GM18858 (cell line): ENCODE data around the gene ALKBH7.
"Not testable (repeated sequence)": the region's sequence is repeated elsewhere in the genome, so short reads cannot be mapped to it uniquely, and the experiment has no call there.

Experiments
- ATAC-seq: cut with Tn5 transposase; IDR thresholded peaks from one replicate; pipeline ENCODE4 v1.9.1; 2021; ENCODE audit not compliant: unreplicated experiment

ALKBH7 gene

GRCh38 chr19:6372594-6373095 lies at the start of gene ALKBH7:
Gene ALKBH7, plus strand, starts transcription at chr19:6372794. Its CDS starts 27 bp downstream, at chr19:6372821.
- ATAC-seq, result peak; percentile 69

DNA sequence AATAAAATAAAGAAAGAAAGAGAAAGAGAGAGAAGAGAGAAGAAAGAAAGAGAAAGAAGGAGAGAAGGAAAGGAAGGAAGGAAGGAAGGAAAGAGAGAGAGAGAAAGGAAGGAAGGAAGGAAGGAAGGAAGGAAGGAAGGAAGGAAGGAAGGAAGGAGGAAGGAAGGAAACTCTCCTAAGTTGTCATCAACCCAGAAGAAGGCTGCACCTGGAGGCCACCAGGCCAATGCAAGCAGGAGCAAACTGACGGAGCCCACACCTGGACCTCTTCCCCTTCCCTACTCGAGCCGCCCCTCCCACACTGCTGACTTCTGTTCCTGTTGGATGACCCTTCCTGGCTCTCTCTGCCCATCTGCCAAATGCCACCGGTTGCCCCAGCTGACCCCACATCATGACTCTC lies 47.8 kb upstream of the ALKBH7 start:
- no peak for ATAC-seq

DNA sequence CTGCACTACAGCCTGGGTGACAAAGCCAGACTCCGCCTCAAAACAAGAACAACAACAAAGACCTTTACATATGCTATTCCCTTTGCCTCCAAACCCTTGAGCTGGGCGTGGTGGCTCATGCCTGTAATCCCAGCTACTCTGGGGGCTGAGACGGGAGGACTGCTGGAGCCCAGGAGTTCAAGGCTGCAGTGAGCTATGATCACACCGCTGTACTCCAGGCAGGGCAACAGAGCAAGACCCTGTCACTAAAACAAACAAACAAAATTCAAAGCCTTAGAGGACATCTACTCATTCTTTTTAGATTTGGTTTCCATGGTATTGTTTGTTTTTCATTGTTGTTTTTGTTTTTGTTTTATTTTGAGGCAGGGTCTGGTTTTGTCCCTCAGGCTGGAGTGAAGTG lies 47.0 kb upstream of the ALKBH7 start:
- ATAC-seq, result no peak

DNA sequence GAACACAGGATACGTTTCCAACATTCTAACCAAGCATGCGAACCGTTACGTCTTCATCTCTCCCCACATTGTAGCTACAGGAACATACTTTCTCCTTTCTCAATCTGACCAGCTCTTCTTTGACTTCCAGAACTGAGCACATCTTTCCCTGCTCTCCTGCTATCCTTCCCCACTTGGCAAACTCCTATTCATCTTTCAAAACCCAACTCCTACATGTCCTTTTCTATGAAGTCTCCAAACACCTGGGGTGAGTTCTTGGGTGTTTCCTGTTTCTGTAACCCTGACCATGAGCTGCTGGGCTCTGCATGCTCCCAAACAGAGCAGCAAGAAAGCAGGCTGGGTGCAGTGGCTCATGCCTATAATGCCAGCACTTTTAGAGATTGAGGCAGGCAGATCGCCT lies 45.8 kb upstream of the ALKBH7 start:
- ATAC-seq, result no peak

GRCh38 chr19:6333439-6333838 lies 39.2 kb upstream of the ALKBH7 start, which contains the start of gene ACER1:
Gene ACER1, minus strand, starts transcription at chr19:6333612. Its CDS starts 61 bp downstream, at chr19:6333551.
- ATAC-seq, result no peak

GRCh38 chr19:6334490-6335285 lies 37.9 kb upstream of the ALKBH7 start:
- no peak for ATAC-seq

DNA sequence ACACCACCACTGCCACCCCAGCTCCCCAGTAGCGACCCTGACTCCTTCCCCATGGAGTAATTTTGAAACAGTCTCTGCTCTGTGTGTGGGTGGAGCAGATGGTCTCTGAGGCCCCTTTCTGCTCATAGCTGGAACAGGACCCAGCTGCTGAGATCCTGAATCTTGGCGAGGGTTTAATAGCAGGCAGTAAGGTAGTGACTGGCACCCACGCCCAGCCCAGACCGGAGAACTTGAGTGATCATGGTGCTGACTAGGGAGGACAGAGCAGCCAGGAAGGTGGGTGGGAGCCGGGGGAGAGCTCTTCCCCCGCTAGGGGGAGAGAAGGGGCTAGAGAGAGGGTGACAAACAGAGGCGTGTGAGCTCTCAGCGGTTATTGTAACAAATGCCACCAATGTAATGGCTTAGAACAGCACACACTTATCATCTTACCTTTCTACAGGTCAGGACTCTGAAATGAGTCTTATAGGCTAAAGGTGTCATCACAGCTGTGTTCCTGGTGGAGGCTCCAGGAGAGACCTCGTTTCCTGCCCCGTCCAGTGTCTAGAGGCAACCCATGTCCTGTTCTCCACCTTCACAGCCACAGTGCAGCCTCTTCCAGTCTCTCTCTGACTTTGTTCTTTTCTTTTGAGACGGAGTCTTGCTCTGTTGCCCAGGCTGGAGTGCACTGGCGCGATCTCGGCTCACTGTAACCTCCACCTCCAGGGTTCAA lies 31.9 kb upstream of the ALKBH7 start:
- ATAC-seq, result no peak

- ATAC-seq, result no peak
These were observed 29.1 kb upstream of the ALKBH7 start for GRCh38 chr19:6343462-6343861.

DNA sequence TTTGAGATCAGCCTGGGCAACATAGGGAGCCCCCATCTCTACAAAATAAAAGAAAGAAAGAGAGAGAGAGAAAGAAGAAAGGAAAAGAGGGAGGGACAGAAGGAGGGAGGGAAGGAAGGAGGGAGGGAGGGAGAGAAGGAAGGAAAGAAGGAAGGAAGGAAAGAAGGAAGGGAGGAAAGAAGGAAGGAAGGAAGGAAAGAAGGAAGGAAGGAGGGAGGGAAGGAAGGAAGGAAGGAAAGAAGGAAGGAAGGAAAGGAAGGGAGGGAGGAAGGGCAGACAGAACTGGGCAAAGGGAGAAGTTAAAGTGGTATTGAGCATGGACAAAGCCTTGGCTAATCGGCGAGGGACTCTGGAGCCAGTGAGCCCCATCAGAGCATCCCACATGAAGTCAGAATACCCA lies 23.3 kb upstream of the ALKBH7 start:
- not testable (repeated sequence) for ATAC-seq

GRCh38 chr19:6350688-6351087 lies 21.9 kb upstream of the ALKBH7 start:
- no peak for ATAC-seq

DNA sequence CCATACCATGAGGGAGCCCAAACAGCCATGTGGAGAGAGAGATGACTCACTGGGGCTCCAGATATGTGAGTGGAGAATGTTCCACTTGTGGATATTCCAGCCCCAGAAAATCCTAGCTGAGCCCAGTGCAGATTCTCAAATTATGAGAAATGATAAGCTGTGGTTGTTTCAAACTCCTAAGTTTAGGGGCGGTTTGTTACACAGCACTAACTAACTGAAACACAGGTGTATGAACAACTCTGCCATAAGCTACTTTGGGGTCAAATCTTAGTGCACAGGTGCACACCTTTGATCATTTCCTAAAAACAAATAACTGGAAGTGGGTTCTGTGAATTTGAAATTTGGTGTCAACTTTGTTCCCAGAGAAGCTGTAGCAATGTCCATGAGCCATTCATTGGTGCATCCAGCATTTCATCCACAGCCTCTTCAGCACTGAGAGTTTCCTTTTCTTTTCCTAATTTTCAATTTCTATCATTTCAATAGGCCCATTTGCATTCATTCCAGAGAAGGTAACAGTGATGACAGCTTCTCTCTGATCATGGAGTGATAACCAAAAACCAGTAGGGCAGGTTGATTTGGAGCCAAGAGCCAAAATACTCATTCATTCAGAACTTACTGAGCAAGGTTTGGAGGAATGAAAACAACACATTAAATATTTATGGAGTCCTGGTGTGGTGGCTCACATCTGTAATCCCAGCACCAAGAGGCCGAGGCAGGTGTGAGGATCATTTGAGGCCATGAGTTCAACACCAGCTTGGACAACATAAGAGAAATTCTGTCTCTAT lies 20.0 kb upstream of the ALKBH7 start:
- ATAC-seq, result no peak

DNA sequence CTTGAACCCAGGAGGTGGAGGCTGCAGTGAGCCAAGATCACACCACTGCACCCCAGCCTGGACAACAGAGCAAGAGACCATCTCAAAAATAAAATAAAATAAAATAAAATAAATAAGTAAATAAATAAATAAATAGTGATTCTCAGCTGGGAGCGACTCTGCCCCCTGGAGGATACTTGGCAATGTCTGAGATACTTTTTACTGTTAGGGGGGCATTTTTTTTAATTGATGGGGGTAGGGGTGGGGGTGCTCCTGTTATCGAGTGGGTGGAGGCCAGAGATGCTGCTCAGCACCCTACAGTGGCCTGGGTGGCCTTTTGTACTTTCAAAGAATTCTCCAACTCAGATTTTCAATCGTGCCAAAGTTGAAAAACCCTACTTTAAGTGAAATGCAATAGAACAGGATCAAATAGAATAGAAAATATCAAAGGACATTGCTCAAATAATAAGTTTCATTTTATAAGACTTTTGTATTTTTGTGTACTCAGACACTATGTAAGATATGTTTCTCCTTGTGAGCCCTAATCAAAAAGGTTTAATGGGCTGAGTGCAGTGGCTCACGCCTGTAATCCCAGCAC lies 18.4 kb upstream of the ALKBH7 start:
- no peak for ATAC-seq

DNA sequence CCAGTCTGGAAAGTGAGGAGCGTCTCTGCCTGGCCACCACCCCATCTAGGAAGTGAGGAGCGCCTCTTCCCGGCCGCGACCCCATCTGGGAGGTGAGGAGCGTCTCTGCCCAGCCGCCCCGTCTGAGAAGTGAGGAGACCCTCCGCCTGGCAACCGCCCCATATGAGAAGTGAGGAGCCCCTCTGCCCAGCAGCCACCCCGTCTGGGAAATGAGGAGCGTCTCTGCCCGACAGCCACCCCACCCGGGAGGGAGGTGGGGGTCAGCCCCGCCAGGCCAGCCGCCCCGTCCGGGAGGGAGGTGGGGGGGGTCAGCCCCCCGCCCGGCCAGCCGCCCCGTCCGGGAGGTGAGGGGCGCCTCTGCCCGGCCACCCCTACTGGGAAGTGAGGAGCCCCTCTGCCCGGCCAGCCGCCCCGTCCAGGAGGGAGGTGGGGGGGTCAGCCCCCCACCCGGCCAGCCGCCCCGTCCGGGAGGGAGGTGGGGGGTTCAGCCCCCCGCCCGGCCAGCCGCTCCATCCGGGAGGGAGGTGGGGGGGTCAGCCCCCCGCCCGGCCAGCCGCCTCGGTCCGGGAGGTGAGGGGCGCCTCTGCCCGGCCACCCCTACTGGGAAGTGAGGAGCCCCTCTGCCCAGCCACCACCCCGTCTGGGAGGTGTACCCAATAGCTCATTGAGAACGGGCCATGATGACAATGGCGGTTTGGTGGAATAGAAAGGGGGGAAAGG lies 17.1 kb upstream of the ALKBH7 start:
- not testable (repeated sequence) for ATAC-seq

DNA sequence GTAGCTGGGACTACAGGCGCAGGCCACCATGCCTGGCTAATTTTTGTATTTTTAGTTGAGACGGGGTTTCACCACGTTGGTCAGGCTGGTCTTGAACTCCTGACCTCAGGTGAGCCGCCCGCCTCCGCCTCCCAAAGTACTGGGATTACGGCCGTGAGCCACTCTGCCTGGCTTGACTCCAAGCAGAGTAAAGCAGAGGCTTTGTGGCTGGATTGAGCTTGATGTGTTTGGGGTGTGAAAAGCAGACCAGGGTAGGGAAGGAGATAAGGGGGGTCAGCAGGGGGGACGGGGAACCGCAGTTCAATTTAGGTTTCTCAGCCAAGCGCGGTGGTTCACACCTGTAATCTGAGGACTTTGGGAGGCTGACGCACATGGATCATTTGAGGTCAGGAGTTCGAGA lies 15.4 kb upstream of the ALKBH7 start:
- no peak for ATAC-seq

- ATAC-seq, result no peak
These were observed 14.6 kb upstream of the ALKBH7 start for GRCh38 chr19:6358003-6358402.

- no peak for ATAC-seq
These were observed 12.8 kb upstream of the ALKBH7 start for GRCh38 chr19:6359568-6360341.

DNA sequence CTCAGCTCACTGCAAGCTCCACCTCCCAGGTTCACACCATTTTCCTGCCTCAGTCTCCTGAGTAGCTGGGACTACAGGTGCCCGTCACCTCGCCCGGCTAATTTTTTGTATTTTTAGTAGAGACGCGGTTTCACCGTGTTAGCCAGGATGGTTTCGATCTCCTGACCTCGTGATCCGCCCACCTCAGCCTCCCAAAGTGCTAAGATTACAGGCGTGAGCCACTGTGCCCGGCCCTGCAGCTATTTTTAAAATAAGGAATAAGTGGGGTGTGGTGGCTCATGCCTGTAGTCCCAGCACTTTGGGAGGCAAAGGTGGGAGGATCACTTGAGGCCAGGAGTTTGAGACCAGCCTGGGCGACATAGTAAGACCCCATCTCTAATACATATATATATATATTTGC lies 12.1 kb upstream of the ALKBH7 start:
- not testable (repeated sequence) for ATAC-seq

DNA sequence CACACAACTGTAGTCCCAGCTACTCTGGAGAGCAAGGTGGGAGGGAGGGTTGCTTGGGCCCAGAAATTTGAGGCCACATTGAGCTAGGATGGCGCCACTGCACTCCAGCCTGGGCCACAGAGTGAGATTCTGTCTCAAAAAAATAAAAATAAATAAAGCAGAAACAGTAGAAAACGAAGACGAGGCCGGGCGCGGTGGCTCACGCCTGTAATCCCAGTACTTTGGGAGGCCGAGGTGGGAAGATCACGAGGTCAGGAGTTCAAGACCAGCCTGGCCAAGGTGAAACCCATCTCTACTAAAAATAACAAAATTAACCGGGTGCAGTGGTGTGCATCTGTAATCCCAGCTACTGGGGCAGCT lies 11.8 kb upstream of the ALKBH7 start:
- not testable (repeated sequence) for ATAC-seq

DNA sequence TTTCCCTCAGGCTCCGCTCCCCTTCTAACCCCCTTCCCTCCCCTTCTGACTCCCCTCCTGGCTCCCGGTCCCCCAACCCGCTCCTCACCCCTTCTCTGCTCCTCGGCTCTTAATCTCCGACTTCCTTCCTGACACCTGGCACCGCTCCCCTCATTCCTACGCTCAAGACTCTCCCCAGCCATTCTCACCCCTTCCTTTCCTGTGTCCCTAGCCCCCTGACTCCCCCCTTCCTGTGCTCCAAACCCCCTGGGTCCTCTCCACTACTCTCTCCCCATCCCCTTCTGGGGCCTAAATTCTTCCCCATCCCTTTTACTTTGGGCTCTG lies 10.6 kb upstream of the ALKBH7 start:
- no peak for ATAC-seq

GRCh38 chr19:6362351-6362801 lies 10.2 kb upstream of the ALKBH7 start:
- no peak for ATAC-seq
